Measurements from ENCODE around the gene ATP9A.
"Not testable (repeated sequence)": the region's sequence is repeated elsewhere in the genome, so short reads cannot be mapped to it uniquely, and the experiment has no call there.

Gene ATP9A

GRCh38 chr20:51750037-51750769 is 18.0 kb downstream of the ATP9A start:
- DNase-seq, result peak; percentile 30

DNA sequence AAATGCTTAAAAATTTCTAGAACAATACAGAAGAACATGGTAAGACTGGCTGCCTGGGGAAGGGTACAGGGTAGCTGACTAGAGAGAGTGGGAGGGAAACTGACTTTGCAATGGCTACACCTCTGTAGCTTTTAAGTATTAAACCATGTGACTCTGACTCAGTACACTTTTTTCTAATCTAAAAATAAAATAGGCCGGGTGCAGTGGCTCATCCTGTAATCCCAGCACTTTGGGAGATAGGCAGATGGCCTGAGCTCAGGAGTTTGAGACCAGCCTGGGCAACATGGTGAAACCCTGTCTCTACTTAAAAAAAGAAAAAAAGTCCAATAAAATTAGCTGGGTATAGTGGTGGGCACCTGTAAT is 18.5 kb downstream of the ATP9A start:
- DNase-seq, result no peak

GRCh38 chr20:51747182-51747911 is 20.8 kb downstream of the ATP9A start:
- no peak for DNase-seq

DNA sequence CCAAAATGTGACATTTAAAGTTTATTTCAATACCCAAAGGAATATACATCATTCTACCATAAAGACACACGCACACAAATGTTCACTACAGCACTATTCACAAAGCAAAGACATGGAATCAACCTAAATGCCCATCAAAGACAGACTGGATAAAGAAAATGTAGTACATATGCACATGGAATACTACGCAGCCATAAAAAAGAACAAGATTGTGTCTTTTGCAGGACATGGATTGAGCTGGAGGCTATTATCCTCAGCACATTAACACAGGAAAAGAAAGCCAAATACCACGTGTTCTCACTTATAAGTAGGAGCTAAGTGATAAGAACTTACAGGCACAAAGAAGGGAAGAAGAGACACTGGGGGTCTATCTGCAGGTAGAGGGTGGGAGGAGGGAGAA is 22.4 kb downstream of the ATP9A start:
- DNase-seq, result no peak

DNA sequence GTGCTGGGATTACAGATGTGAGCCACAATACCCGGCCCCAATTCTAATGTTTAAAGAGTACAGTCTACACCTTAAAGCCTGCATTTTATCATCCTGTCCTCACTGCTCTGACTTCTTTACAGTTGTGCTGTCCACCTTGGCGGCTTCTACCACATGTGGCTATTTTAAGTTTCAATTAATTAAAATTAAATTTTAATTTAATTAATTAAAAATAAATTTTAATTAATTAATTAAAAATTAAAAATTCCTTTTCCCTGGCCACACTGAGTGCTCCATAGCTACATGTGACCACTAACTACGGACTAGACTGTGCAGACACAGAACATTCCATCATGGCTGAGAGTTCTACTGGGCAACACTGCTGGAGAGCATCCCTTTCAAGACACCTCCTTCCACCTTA is 27.4 kb downstream of the ATP9A start:
- no peak for DNase-seq

- not testable (repeated sequence) for DNase-seq
These were observed 27.9 kb downstream of the ATP9A start for GRCh38 chr20:51740308-51740707.

DNA sequence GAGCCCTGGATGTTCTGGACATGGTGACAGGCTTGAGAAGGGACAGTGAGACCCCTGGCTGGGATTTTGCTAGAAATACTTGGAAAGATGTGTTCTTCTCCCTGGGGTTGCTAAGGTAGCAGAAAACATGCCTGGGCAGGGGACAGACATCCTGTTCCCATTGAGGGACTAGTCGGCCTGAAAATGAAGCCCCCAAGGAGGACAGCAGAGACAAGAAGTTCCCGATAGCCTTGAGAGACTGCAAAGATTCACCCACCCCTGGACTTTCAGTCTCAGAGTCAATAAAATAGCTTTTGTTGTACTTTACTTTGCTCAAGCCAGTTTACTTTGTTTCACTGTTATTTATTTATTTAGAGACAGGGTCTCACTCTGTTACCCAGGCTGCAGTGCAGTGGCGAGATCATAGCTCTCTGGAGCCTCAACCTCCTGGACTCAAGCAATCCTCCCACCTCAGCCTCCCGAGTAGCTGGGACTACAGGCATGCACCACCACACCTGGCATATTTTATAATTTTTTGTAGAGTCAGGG is 28.4 kb downstream of the ATP9A start:
- no peak for DNase-seq

DNA sequence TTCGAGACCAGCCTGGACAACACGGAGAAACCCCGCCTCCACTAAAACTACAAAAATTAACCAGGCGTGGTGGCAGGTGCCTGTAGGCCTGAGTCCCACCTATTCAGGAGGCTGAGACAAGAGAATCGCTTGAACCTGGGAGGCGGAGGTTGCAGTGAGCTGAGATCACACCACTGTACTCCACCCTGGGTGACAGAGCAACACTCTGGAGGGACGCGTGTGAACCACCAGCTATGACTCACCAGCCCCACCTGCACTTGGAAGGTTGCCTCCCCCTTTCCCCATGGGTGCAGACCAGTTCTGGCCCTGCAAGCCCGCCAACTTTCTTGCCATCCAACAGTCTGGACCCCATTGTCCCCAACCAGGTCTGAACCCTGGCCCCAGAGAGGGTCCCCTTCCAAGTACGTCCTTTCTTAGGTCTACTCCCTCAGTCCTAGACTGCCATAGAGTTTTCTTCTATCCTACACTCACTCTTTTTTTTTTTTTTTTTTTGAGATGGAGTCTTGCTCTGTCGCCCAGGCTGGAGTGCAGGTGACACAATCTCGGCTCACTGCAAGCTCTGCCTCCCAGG is 29.2 kb downstream of the ATP9A start:
- no peak for DNase-seq

DNA sequence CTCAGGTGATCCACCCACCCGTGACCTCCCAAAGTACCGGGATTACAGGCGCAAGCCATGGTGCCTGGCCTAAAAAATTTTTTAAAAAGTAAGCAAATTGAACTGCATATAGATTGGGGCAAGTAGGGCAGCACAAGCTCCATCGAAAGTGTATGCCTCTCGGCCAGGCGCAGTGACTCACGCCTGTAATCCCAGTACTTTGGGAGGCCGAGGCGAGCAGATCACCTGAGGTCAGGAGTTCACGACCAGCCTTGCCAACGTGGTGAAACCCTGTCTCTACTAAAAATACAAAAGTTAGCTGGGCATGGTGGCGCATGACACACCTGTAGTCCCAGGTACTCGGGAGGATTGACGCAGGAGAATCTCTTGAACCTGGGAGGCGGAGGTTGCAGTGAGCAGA is 29.9 kb downstream of the ATP9A start:
- not testable (repeated sequence) for DNase-seq

DNA sequence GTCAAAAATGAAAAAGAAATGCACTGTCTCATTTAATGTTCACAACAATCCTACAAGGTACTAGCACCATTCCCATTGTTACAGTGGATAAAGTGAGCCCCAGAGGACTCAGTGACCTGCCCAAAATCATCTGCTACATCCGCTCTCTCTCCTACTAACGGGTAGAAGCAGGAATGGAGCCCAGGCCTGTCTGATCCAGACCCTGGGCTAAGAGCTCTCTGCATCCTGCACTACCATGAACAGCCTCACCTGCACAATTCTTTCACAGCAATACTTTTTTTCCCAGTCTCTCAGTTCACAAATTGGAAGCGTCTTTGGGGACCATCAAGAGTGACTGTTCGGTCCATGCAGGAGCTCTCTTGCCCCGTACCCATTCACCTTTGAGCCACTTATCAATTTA is 31.2 kb downstream of the ATP9A start:
- DNase-seq, result no peak

DNA sequence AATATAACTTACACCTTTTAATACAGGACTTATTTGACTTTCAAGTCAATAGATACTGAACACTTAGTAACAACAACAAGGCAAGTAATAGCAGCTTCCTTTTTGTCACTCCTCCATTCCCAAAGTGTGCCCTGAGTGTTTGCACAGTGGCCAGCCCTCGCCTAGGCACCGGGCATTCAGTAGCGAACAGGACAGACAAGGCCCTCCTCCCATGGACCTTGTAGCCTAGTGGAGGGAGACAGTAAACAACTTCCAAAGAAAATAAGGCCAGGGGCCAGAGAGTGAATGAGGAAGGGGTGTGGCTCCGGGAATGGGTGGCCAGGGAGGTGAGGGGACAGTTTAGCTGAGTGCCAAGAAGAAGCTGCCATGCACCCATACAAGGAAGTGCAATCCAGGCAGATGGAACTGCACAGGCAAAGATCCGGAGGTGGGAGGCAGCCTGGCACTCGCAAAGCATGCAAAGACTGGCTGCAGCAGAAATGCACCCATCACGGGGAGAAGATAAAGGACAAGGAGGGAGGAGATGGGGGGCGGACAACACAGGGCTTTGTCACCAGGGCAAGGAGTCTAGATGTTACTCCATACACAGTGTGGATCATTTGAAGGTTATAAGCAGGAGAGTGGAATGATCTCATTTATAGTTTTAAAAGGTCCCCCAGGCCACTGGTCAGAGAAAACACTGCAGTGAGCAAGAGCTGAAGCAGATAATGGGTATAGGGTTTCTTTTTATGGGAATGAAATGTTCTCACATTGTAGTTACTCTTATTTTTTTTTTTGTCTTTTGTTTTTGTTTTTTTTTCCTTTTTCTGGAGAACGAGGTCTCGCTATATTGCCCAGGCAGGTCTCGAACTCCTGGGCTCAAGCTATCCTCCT is 32.2 kb downstream of the ATP9A start:
- no peak for DNase-seq

DNA sequence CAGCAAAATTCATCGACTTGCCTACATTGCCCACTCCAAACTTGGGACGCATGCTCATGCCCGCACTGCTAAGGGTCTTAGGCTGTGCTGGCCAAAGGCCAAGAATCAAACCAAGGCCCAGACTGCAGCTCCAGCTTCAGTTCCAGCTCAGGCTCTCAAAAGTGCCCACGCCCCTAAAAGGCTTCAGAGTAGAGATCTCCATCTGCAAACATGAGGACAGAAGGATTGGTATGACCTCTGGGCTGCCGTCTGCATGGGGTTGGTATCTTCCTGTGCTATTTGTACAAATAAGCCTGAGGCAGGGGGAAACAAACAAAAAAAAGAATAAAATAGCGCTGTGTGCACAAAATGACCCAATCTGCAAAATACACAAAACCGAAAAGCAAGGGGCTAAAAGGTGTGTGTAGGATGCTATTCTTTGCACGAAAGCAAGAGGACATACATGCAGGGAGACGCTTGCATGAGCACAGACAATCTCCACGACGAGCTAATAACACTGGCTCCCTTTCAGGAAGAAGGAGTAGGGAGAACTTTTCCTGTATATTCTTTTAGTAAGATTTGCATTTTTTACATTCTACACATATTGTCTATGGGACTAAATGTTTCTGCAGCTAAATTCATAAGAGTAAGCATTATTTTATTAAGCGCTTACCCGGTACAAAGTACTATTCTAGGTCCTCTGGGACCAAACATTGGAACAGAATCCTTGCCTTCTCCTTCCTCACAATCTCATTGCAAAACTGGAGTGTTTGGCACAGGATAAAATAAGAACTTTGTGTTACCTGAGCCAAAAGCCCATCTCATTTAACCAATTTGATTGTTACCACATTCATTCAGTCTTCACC is 33.1 kb downstream of the ATP9A start:
- peak; percentile 84 for DNase-seq

DNA sequence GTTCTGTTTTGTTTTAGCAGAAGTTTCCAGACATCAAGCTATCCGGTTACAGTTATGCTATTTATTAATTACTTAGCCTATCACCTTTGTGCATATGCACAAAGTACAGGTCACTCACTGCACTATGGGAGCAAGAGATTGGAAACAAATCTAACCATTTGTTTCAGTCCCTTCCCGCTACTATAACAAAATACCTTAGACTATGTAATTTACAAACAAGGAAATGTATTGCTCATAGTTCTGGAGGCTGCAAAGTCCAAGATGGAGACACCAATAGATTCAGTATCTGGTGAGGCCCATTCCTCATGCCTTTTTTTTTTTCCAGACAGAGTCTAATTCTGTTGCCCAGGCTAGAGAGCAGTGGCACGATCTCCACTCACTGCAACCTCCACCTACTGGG is 35.1 kb downstream of the ATP9A start:
- no peak for DNase-seq

GRCh38 chr20:51732096-51732791 is 35.9 kb downstream of the ATP9A start:
- no peak for DNase-seq

DNA sequence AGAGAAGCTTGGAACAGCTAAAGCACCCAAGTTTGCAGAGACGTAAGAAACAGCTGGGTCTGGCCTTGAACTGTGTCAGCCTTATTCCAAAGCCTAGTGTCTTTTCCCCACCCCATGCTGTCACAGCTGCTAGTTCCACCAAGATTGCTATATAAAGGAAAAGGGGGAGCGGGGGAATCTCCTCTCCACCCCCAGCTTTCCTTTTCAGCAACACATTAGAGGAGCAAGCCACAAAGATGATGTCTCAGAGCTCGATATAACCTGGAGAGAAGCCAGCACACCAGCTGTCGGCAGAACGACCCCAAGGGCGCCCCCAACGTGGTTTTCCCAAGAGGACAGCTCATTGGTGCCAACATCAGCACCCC is 36.5 kb downstream of the ATP9A start:
- DNase-seq, result no peak

GRCh38 chr20:51729771-51730170 is 38.4 kb downstream of the ATP9A start:
- DNase-seq, result no peak

GRCh38 chr20:51728737-51729136 is 39.5 kb downstream of the ATP9A start:
- no peak for DNase-seq

DNA sequence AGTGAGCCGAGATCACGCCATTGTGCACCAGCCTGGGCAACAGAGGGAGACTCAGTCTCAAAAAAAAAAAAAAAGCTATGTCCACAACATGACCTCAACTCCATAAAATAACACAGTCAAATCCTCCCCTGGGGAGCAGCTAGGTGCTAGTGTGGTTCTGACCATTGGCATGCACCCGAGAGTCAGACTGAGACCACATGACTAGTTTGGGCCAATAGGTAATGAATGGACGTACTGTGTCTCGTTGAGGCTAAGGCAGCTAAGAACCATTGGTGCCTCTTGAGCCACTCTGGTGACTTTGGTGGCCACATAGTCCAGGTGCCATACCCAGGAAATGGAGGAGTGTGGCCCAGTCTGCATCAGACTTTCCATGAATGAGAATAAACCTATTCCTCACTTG is 40.3 kb downstream of the ATP9A start:
- DNase-seq, result no peak

GRCh38 chr20:51725584-51726176 is 42.5 kb downstream of the ATP9A start:
- DNase-seq, result peak; percentile 63

GRCh38 chr20:51723026-51723425 is 45.2 kb downstream of the ATP9A start:
- DNase-seq, result not testable (repeated sequence)

DNA sequence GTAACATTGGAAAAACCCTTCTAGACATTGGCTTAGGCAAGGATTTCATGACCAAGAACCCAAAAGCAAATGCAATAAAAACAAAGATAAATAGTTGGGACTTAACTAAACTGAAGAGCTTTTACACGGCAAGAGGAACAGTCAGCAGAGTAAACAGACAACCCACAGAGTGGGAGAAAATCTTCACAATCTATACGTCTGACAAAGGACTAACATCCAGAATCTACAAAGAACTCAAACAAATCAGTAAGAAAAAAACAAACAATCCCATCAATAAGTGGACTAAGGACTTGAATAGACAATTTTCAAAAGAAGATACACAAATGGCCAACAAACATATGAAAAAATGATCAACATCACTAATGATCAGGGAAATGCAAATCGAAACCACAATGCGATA is 45.9 kb downstream of the ATP9A start:
- not testable (repeated sequence) for DNase-seq

Measured in NCI-H146 (cell line).